Measurements from ENCODE around the gene DIP2B.
"Not testable (repeated sequence)": the region's sequence is repeated elsewhere in the genome, so short reads cannot be mapped to it uniquely, and the experiment has no call there.

The DIP2B gene

DNA sequence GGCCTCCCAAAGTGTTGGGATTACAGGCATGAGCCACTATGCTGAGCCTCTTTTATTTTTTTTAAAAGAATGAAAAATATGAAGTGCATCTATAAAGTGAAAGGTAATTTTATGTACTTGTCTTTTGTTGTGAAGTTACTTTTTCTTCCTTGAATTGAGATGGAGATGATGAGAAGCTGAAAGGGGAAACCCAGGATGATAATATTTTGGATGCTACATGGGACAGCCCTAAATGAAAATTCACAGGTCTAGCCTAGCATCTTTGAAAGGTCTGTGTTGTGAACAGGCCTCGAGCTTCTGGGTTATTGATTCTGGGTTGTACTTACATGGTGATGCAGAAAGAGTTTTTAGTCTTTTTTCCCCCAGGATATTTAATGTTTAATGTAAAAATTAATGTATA lies 14.6 kb downstream of the DIP2B start:
- no peak for DNase-seq

DNA sequence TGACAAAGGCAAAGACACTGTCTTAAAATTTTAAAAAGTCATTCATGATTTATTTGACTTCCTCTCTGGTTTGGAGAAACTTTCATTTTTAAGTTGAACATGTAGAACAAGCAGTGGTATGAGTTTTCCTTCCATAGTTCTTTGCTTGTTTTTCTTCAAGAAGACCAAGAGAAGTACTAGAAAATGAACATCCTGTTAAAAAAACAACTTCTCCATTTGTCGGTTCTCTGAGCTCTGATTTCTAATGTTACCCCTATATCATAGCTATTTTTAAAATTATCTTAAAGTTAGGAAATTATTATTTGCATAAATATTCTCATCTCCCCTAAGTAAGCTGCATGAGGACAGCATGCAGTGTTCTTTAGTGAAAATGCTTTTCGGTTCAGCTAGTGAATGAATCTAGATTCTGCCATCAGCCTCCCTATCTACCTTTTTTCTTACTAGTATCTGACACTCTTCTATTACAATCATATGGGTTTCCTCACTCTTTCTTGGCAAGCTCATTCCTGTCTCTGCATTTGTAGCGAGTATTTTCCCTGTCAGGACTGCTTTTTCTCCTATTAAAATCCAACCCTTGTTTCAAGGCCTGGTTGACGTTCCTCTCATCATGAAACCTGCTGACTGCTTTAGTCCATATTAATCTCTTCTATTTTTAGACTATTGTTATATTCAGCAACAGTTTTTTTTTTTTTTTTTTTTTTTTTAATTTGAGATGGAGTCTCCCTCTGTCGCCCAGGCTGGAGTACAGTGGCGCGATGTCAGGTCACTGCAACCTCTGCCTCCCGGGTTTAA lies 15.8 kb downstream of the DIP2B start:
- no peak for DNase-seq

DNA sequence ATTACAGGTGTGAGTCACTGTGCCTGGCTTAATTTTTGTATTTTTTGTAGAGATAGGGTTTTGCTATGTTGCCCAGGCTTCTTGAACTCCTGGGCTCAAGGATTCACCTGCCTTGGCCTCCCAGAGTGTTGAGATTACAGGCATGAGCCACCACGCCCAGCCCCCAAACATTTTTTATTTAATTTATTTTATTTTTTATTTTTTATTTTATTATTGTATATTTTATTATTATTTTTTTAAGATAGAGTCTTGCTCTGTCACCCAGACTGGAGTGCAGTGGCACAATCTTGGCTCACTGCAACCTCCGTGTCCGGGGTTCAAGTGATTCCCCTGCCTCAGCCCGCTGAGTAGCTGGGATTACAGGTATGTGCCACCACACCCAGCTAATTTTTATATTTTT lies 17.0 kb downstream of the DIP2B start:
- DNase-seq: not testable (repeated sequence)

DNA sequence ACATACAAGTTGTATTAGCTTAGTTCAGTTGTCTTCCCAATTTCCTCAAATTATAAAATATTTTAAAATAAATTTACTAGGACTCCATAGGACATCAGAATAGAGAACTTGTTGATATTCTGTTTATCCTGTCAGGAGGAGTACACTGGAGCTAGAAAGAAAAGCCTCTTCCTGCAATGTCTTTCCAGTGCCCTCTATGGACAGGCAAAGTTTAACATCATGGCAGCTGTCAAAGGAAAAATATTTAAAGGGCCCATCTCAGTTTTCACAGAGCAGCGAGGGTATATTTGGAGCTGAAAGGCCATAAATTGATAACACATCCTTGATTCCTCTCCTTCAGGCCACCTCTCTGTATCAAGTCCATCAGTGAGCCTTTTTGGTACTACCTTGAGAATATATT lies 19.0 kb downstream of the DIP2B start:
- DNase-seq: no peak

DNA sequence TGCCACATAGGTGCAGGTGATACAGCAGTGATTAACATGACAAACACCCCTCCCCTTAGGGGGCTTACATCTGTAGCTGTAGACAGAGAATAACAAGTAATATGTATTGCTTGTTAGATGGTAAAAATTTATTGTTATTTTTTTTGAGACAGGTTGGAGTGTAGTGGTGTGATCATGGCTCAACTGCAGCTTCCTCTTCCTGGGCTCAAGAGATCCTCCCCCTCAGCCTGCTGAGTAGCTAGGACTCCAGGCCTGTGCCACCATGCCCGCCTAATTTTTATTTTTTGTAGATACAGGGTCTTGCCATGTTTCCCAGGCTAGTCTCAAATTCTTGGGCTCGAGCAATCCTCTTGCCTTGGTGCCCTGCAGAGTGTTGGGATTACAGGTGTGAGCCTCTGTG lies 19.8 kb downstream of the DIP2B start:
- DNase-seq: no peak

DNA sequence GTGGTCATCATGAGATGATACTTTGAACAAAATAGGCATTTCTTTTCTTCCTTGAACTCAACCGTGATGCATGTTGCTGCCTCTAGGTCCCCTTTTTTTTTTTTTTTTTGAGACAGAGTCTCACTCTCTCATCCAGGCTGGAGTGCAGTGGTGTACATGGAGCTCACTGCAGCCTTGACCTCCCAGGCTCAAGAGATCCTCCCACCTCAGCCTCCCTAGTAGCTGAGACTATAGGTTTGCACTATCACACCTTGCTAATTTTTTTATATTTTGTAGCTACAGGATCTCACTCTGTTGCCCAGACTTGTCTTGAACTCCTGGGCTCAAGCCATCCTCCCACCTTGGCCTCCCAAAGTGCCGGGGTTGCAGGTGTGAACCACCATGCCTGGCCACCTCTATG lies 20.6 kb downstream of the DIP2B start:
- no peak for DNase-seq

DNA sequence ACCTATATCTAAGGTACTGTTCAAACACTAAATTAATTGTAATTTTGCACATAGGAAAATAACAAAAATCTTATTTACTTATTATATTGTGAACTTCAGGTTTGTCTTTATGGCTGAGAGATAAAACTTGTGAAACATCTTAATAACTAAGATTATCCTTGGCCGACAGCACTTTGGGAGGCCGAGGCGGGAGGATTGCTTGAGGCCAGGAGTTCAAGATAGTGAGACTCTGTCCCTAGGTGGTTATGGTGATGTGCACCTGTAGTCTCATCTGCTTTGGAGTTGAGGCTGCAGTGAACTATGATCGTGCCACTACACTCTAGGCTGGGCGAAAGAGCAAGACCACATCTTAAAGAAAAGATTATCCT lies 22.6 kb downstream of the DIP2B start:
- no peak for DNase-seq

DNA sequence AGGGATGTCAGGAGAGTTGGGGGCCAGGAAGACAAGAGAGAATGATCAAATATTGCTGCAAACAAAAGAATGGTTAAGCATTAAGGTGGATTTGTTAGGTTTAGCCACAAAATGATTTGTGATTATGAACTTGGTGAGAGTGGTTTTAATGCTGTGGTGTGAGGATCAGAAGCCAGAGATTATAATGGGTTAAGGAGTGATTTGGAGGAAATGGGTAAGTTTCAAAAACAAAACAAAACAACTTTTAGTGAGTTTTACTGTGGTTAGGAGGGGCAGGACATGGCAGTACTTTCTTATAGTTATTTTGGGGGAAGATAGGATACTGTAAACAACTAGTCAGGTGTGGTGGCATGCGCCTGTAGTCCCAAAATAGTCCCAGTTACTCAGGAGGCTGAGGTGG lies 24.0 kb downstream of the DIP2B start:
- no peak for DNase-seq

DNA sequence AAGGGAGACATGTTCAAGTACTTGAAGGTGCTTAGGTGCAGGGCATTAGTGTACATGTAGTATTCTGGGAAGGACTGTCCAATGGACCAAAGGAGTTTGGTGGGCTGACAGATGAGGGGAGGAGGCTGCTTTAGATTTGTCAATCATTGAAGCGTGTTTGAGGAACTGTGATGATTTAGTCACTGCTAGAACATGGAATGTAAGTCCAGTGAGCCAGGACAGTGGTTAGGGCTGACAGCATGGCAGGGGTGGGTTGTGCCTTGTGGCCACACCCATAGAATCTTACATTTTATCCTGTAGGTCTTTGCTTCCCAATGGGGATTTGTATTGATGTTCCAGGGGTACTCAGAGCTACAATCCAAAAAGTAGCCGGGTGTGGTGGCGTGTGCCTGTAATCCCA lies 24.6 kb downstream of the DIP2B start:
- no peak for DNase-seq

DNA sequence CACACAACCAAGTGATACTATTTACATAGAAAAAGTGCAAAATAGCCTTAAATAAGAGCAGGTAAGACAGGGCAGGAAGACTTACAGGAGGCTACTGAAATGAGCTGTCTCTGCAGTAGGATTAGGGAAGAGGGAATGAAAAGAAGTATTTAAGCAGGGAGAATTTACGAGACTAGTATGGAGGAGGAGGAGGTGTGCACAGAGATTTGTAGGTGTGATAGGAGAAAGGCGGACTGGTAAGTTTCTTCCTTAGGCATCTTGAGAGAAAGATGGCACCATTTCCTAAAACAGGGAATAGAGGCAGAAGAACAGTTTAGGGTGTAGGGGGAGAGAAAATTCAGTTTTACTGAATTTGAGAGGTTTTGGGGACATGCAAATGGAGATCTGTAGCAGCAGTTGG lies 25.7 kb downstream of the DIP2B start:
- DNase-seq: no peak

DNA sequence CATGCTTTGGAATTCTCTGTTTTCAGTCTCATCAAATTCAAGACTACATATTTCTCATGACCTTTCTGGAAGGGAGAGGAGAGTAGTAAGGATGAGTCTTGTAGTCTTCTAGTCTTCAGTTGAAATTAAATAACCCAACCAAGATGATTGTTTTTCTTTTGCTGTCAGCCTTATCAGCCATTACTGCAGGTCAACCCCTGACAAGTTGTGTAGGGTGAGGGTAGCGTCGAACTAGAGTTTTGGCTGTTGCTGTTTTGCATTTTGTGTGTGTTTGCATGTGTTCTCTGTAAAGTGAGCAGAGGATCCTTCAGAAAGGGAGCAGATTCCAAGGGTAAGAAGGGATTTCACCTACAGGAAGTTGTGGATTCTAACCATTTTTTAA lies 28.4 kb downstream of the DIP2B start:
- no peak for DNase-seq

DNA sequence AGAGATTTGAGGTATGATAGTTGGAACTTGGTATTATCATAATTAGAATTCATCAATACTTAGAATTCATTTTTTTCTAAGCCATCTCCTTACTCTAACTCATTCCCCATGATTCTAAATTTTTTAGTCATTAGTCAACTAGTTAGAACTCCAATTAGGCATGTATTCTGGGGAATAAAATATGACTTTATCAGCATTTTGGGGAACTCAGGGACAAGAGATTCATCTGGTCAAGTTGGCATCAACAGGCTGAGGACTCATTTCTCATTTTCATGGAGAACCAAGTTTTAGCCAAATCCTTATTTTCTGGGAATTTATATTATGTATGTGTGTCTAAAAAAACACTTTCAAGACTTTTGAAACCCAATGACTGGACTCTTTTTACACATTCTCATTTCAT lies 29.2 kb downstream of the DIP2B start:
- DNase-seq: no peak

DNA sequence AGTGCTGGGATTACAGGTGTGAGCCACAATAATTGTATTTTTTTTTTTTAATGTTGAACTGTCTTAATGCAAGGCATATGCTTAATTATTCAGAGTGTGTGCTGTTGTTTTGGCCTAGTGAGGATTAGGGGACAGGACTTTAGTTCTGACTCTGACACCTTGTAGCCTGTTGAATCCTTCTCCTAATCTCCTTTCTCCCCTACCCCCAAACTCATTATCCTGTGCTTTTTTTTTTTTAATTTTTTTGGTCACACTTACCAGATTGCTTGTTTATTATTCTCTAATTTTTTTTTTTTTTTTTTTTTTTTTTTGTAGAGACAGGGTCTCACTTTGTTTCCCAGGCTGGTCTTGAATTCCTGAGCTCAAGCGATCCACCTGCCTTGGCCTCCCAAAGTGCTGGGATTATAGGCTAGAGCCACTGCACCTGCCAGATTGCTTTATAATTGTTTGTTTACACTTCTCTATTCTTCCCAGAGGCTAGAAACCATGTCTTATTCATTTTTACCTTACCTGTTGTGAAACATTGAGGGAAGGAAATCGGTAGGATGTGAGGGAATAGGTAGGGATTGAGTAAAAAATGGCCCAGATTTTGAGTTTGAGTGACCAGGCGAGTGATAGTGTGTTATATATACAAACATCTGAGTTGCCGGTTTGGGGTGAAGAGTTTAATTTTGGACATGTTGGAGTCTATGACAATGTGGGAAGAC lies 32.2 kb downstream of the DIP2B start:
- no peak for DNase-seq

DNA sequence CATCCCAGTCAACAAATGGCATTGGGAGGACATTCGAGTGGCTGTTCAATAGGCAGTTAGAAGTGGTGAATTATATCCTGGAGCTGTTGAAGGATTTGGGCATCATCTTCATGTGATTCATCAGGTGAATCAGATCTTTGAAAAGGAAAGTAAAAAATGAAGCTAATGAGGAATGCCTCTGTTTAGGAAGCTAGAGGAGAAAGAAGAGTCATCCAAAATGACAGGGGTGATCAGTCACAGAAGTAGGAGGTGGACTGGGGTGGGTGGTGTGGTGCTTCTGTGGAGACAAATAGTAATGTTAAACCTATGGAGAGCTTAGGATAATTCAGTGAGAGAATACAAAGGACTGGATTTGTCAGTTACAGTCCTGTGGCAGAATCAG lies 32.7 kb downstream of the DIP2B start:
- DNase-seq: no peak

DNA sequence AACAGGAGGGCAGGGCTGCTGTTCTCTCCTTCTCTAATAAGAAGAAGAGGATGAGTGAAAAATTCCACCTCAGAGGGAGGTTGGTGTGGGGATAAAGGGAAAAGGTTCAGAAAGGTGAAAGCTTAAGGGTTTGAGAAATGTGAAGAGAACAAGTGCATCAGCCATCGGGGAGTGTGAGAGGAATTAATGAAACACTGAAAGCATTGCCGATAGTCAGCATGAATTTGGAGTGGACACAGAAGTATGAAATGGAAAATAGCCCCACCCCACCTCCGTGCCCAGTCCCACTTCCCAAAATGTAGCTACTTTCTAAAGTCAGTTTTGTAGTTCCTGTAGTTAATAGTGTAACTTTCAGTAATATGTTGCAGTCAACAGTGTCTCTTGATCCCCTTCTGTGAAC lies 33.4 kb downstream of the DIP2B start:
- no peak for DNase-seq

DNA sequence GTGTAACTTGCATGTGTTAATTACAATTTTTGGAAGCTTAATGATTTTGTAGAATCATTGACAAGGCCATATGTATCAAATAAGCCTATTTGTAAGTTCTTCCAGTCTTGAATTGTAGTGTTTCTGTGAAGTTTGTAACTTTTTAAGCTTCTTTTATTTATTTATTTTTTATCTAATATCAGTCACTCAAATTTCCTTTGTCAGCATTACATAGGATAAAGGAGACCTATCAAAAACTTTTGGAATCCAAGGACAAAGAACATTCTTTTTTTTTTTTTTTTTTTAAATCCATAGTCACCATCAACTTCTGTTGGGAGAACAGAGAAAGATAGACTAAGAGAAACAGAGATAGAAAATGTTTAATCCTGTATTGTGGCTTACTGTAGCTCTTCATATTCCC lies 36.4 kb downstream of the DIP2B start:
- no peak for DNase-seq

DNA sequence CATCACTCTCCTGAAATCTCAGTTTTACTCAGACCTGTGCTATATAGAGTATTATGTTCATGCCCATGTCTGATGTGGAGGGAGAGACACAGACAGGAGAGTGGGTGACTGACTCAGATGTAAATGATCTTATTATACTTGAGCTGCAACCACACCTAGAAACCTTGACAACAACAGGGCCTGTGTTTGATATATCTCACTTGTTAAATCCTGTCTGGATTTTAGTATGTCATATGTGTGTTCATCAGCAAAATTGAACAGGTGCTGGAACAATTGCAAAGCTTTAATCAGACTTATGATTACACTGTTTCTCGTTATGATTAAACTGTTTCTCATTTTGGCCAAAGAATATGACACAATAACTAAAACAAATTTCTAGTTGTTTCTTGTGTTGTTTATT lies 37.7 kb downstream of the DIP2B start:
- DNase-seq: no peak

DNA sequence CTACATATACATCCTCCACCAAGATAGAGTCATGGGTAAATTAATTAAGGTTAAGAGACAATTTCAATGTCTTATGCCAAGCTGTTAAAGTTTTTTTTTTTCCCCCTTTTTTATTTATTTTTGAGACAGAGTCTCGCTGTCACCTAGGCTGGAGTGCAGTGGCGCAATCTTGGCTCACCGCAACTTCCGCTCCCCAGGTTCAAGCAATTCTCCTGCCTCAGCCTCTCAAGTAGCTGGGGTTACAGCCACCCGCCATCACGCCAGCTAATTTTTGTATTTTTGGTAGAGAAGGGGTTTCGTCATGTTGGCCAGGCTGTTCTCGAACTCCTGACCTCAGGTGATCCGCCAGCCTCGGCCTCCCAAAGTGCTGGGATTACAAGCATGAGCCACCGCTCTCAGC lies 38.4 kb downstream of the DIP2B start:
- DNase-seq: not testable (repeated sequence)

DNA sequence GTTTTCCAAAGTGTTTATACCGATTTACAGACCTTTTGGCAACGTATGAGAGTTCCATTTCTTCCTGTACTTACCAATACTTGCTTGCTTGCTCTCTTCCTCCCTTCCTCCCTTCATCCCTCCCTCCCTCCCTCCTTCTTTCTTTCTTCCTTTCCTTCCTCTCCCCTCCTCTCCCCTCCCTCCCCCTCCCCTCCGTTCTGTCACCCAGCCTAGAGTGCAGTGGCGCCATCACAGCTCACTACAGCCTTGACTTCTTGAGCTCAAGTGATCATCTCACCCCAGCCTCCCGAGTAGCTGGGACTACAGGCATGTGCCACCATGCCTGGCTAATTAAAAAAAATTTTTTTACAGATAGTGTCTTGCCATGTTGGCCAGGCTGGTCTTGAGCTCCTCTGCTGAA lies 40.4 kb downstream of the DIP2B start:
- no peak for DNase-seq

DNA sequence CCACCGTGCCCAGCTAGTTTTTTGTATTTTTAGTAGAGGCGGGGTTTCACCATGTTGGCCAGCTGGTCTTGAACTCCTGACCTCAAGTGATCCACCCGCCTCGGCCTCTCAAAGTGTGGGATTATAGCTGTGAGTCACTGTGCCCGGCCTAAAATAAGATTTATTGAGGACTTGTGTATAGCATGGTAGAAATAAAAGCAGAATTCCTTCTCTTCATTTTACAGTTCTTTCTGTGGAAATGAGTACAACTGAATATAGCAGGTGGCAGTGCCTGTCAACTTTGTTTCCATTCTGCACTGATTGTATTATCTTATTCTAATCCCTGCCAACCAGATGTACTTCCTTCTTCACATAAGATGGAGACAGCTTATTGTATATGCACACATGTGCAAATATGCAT lies 41.0 kb downstream of the DIP2B start:
- no peak for DNase-seq

DNA sequence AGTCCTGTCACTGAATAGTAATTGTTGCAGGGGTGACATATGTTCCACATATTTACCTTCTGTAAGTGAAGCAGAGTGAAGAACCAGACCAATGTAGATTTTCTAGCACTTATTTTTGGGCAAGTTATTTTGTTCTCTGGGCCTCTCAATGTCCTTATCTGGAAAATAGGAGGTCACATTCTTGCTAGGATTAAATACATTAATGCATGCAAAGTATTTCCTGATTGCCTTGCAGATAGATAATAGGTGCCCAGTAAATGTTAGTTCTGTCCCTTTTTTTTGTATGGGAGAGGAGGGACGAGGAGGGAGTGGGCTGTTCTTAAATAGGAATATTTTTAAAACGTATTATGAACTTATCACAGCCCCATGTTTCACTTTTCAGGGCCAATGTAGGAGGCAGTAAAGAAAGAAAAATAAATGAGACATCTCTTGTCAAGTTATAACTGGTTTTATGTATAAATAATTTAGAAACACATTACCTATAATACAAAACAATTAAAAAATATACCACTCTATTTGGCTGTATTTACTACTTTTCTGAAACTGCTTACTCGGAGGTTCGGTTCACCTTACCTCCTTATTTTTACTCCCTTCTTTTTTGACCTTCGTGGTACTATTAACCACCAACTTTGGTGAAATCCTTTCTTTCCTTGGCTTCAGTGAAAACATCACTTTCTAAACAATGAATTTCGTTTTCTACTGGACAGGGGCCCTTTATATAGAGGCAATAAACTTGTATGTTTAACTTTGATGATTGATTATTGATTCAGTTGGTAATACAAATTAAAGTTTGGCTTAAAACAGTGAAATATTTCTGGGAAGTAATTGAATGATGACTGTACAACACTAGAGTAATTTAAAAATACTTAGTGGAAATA lies 41.9 kb downstream of the DIP2B start:
- DNase-seq: no peak

DNA sequence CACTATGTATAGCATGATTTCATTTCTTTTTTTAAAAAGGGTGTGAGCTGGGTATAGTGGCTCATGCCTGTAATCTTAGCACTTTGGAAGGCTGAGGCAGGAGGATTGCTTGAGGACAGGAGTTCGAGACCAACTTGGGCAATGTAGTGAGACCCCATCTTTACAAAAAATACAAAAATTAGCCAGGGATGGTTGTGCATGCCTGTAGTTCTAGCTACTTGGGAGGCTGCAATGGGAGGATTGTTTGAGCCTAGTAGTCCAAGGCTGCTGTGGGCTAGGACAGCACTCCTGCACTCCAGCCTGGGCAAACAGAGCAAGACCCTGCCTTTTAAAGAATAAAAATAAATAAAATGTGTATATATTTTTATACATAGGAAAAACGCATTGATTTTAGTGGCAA lies 43.0 kb downstream of the DIP2B start:
- no peak for DNase-seq

DNA sequence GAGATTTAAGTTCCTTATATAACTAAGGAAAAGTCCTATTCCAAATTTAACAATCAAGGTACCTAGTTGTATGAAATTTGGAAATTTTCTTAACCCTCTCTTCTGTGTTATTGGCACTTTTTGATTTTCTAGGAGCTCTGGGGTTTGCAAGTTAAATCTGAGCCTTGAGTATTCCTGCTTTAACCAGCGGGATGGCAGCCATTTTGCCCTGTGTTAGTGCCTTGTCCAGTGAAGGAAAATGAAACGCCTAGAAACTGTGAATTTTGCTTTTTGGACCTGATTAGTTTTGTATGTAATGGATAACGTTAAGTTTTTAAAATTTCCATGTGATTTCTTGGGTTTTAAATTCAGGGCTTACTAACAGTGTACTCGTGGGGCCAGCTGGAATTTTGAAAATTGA lies 45.1 kb downstream of the DIP2B start:
- no peak for DNase-seq
